HepG2 (cell line): ENCODE data around the gene SLC2A4. TPM values are rescaled to one million over a fixed set of nuclear protein-coding genes. Genes with fewer than 3 reads are reported as not detected.

Source experiments
- ASH2L ChIP-seq: fragments of 300-600, 200-600 bp; sonication (generic); IDR thresholded peaks from 2 replicates; pipeline ENCODE4 v1.7.0; 2017; ENCODE audit warnings: low read depth, mild to moderate bottlenecking, moderate library complexity, mixed read lengths, low read length; ENCODE audit not compliant: insufficient read length
- ATAD3A ChIP-seq: sonication (generic); formaldehyde crosslinking; IDR thresholded peaks from 2 replicates; pipeline ENCODE4 v1.4.0; 2020; ENCODE audit warnings: missing genetic modification reagents
- DNMT1 ChIP-seq: sonication (generic); formaldehyde crosslinking; IDR thresholded peaks from 2 replicates; pipeline ENCODE4 v1.5.1; 2020; ENCODE audit warnings: mild to moderate bottlenecking, missing genetic modification reagents
- ERF ChIP-seq: IDR thresholded peaks from 2 replicates; pipeline ENCODE4 v1.6.1; 2018; ENCODE audit warnings: missing biosample characterization, missing genetic modification reagents
- FOXO1 ChIP-seq: sonication (generic); formaldehyde crosslinking; IDR thresholded peaks from 2 replicates; pipeline ENCODE4 v1.4.0; 2020; ENCODE audit warnings: missing genetic modification reagents
- HOXA3 ChIP-seq: sonication (generic); formaldehyde crosslinking; IDR thresholded peaks from 2 replicates; pipeline ENCODE4 v1.5.0; 2020; ENCODE audit warnings: missing genetic modification reagents
- HOXA9 ChIP-seq: sonication (generic); formaldehyde crosslinking; IDR thresholded peaks from 2 replicates; pipeline ENCODE4 v1.8.1; 2022; ENCODE audit warnings: missing genetic modification reagents, mild to moderate bottlenecking, moderate library complexity, borderline replicate concordance
- IKZF1 ChIP-seq: fragments of 450-650 bp; IDR thresholded peaks from 2 replicates; pipeline ENCODE4 v1.7.1; 2016
- KAT7 ChIP-seq: IDR thresholded peaks from 2 replicates; pipeline ENCODE4 v1.6.1; 2018; ENCODE audit warnings: borderline replicate concordance, missing compliant biosample characterization
- MXD4 ChIP-seq: IDR thresholded peaks from 2 replicates; pipeline ENCODE4 v1.6.1; 2016; ENCODE audit warnings: mild to moderate bottlenecking, missing biosample characterization, missing genetic modification reagents
- NFKBIZ ChIP-seq: IDR thresholded peaks from 2 replicates; pipeline ENCODE4 v1.6.1; 2018; ENCODE audit warnings: missing genetic modification reagents, missing compliant biosample characterization
- NONO ChIP-seq, 2 experiments: fragments of 450-650 bp in 1 of 2; sonication (generic) in 1 of 2; formaldehyde crosslinking in 1 of 2; IDR thresholded peaks in 1 of 2; conservative IDR thresholded peaks in 1 of 2; 2 replicates each; pipeline versions ENCODE4 v1.6.1 to v1.8.0; 2017 to 2022; ENCODE audit warnings: mild to moderate bottlenecking in 1 of 2, missing genetic modification reagents in 1 of 2, moderate library complexity in 1 of 2
- PRPF4 ChIP-seq: fragments of 200-400 bp; formaldehyde crosslinking; IDR thresholded peaks from 2 replicates; pipeline ENCODE4 v1.6.1; 2016; ENCODE audit warnings: low read length, low read depth; ENCODE audit not compliant: poor library complexity, severe bottlenecking
- RBM39 ChIP-seq: fragments of 200-400 bp; formaldehyde crosslinking; IDR thresholded peaks from one replicate; pipeline ENCODE4 v1.6.1; 2018; ENCODE audit warnings: antibody characterized with exemption, mild to moderate bottlenecking, low read depth, low read length; ENCODE audit not compliant: poor library complexity, severe bottlenecking
- RFXANK ChIP-seq: IDR thresholded peaks from 2 replicates; pipeline ENCODE4 v1.6.1; 2016
- ZBTB25 ChIP-seq: IDR thresholded peaks from 2 replicates; pipeline ENCODE4 v1.6.1; 2018; ENCODE audit warnings: missing genetic modification reagents
- ZFP36 ChIP-seq: fragments of 150-350 bp; IDR thresholded peaks from 2 replicates; pipeline ENCODE4 v1.6.1; 2018; ENCODE audit warnings: borderline replicate concordance, low read length, low read depth; ENCODE audit not compliant: partially characterized antibody
- ZFP62 ChIP-seq: sonication (generic); formaldehyde crosslinking; IDR thresholded peaks from 2 replicates; pipeline ENCODE4 v1.4.0; 2020; ENCODE audit warnings: missing genetic modification reagents
- ZNF121 ChIP-seq: sonication (generic); formaldehyde crosslinking; IDR thresholded peaks from 2 replicates; pipeline ENCODE4 v1.5.0; 2020; ENCODE audit warnings: mild to moderate bottlenecking, missing genetic modification reagents
- ZNF180 ChIP-seq: sonication (generic); formaldehyde crosslinking; IDR thresholded peaks from 2 replicates; pipeline ENCODE4 v1.4.0; 2020; ENCODE audit warnings: low read depth, missing genetic modification reagents, borderline replicate concordance
- ZNF225 ChIP-seq: sonication (generic); formaldehyde crosslinking; IDR thresholded peaks from 2 replicates; pipeline ENCODE4 v1.4.0; 2020; ENCODE audit warnings: mild to moderate bottlenecking, missing genetic modification reagents
- ZNF329 ChIP-seq: sonication (generic); formaldehyde crosslinking; IDR thresholded peaks from 2 replicates; pipeline ENCODE4 v1.9.0; 2021; ENCODE audit warnings: low read depth, mild to moderate bottlenecking, missing genetic modification reagents
- ZNF337 ChIP-seq: sonication (generic); formaldehyde crosslinking; IDR thresholded peaks from 2 replicates; pipeline ENCODE4 v1.5.1; 2020; ENCODE audit warnings: missing genetic modification reagents, low read depth, mild to moderate bottlenecking, borderline replicate concordance
- ZNF33B ChIP-seq: sonication (generic); formaldehyde crosslinking; IDR thresholded peaks from 2 replicates; pipeline ENCODE4 v1.5.1; 2020; ENCODE audit warnings: mild to moderate bottlenecking, missing genetic modification reagents
- ZNF468 ChIP-seq: sonication (generic); formaldehyde crosslinking; IDR thresholded peaks from 2 replicates; pipeline ENCODE4 v1.8.0; 2022; ENCODE audit warnings: mild to moderate bottlenecking, moderate library complexity, missing genetic modification reagents
- ZNF563 ChIP-seq: sonication (generic); formaldehyde crosslinking; IDR thresholded peaks from 2 replicates; pipeline ENCODE4 v1.8.0; 2022; ENCODE audit warnings: mild to moderate bottlenecking, moderate library complexity, missing genetic modification reagents
- ZNF660 ChIP-seq: sonication (generic); formaldehyde crosslinking; IDR thresholded peaks from 2 replicates; pipeline ENCODE4 v1.5.1; 2020; ENCODE audit warnings: mild to moderate bottlenecking, low read depth, missing genetic modification reagents, borderline replicate concordance
- ZSCAN30 ChIP-seq: sonication (generic); formaldehyde crosslinking; IDR thresholded peaks from 2 replicates; pipeline ENCODE4 v1.5.0; 2020; ENCODE audit warnings: mild to moderate bottlenecking, missing genetic modification reagents
- polyA plus RNA-seq, 8 experiments: library from polyadenylated mRNA; depleted of rRNA in 3 of 8; stranded (reverse) in 7 of 8; unstranded in 1 of 8; fragments of >200 nt; fragmentation: Illumina TruSeq in 4 of 8; extraction: Trizol in 4 of 8; gene quantifications; 2 replicates each; pipeline versions ENCODE4 v1.2.1 to v1.2.3, GENCODE V29; 2011 to 2016; ENCODE audit warnings: low read depth in 4 of 8, missing spikeins in 1 of 8, mixed read lengths in 1 of 8; ENCODE audit not compliant: insufficient read depth in 1 of 8
- total RNA-seq, 5 experiments: library from RNA; depleted of rRNA; stranded (reverse); fragments of >200 nt; fragmentation: Illumina TruSeq; extraction: Trizol; gene quantifications; 2 replicates each; pipeline ENCODE4 v1.2.3, GENCODE V29; 2016; ENCODE audit warnings: low read depth in 1 of 5
- TF ChIP-seq, protein P1 (sequence below): IDR thresholded peaks from 2 replicates; pipeline ENCODE4 v1.6.1; 2012; ENCODE audit warnings: low read length, improper control_type of control experiment

The SLC2A4 gene
- total and polyA plus RNA-seq, 2 of the 13 experiments (the other 11 are each of a cell fraction or from before 2014, with no cell fraction given) = 4.9 to 5.8 TPM

DNA sequence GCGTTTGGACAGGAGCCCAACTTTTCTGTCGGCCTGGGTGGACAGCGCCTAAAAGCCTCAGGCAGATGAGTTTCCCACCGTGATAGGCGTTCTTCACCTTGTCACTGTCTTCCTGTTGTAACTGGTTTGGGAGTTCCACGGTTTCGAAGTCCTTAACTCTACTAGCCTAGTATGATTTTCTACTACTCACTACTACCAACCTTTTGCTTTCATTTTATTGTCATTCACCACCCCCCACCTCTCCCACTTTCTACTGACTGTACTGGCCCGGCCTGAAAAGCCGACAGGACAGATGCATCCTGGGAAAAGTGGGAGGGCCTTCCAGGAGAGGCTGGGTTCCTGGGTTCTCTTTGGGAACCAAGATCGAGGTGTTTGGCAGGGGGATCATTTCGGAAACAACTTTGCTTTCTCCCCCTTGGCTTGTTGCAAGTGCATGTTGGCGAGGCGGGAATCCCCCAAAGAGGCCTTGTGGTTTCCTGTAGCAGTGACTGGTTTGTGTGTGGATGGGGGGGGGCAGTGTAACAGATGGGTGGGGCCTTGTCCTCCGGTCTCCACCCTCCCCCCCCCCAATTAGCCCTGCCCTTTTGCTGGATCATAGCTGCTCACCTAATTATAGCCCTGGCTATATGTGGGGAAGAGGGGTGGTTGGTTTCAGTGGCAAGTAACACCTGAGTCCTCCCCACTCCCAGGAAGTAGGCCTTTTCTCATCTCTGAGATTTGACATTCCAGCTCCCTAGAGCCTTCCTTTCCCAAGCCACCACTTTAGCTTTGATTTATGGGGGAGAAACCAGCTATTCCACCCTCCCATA, 27.3 kb downstream of the SLC2A4 start (continued):
- TF ChIP-seq, protein P1, sequence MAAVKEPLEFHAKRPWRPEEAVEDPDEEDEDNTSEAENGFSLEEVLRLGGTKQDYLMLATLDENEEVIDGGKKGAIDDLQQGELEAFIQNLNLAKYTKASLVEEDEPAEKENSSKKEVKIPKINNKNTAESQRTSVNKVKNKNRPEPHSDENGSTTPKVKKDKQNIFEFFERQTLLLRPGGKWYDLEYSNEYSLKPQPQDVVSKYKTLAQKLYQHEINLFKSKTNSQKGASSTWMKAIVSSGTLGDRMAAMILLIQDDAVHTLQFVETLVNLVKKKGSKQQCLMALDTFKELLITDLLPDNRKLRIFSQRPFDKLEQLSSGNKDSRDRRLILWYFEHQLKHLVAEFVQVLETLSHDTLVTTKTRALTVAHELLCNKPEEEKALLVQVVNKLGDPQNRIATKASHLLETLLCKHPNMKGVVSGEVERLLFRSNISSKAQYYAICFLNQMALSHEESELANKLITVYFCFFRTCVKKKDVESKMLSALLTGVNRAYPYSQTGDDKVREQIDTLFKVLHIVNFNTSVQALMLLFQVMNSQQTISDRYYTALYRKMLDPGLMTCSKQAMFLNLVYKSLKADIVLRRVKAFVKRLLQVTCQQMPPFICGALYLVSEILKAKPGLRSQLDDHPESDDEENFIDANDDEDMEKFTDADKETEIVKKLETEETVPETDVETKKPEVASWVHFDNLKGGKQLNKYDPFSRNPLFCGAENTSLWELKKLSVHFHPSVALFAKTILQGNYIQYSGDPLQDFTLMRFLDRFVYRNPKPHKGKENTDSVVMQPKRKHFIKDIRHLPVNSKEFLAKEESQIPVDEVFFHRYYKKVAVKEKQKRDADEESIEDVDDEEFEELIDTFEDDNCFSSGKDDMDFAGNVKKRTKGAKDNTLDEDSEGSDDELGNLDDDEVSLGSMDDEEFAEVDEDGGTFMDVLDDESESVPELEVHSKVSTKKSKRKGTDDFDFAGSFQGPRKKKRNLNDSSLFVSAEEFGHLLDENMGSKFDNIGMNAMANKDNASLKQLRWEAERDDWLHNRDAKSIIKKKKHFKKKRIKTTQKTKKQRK = no peak
- TF ChIP-seq ZNF563 (CRISPR knock-in tag) (no peak), ZNF468 (CRISPR knock-in tag) (no peak), ZFP62 (CRISPR knock-in tag) (no peak), ZFP36 (no peak), HOXA9 (CRISPR knock-in tag) (no peak), NFKBIZ (CRISPR knock-in tag) (no peak), NONO (IDR thresholded peaks at IDR 0.05) (no peak), NONO (CRISPR knock-in tag; conservative IDR thresholded peaks at IDR 0.05) (no peak), KAT7 (CRISPR knock-in tag) (no peak), ASH2L (peak; percentile 29), HOXA3 (CRISPR knock-in tag) (no peak), RBM39 (no peak), ZNF329 (CRISPR knock-in tag) (no peak), ZNF121 (CRISPR knock-in tag) (peak; percentile 83), PRPF4 (no peak), ERF (CRISPR knock-in tag) (0 out of 2 replicates have a peak, but pooled peaks have one; percentile 27), ZNF33B (CRISPR knock-in tag) (no peak), ZNF225 (CRISPR knock-in tag) (no peak), ZNF337 (no peak), DNMT1 (CRISPR knock-in tag) (no peak), ZSCAN30 (CRISPR knock-in tag) (no peak), ZNF660 (CRISPR knock-in tag) (no peak), ZNF180 (CRISPR knock-in tag) (no peak), FOXO1 (CRISPR knock-in tag) (no peak), IKZF1 (no peak), MXD4 (CRISPR knock-in tag) (no peak), ZBTB25 (CRISPR knock-in tag) (no peak), RFXANK (CRISPR knock-in tag) (no peak), ATAD3A (CRISPR knock-in tag) (no peak)
